Keratinocyte (primary cell): ENCODE measurements around the gene POLA1. TPM values are rescaled to one million over a fixed set of nuclear protein-coding genes. Genes with fewer than 3 reads are reported as not detected.

Source experiments
- DNase-seq: peaks from one replicate; pipeline ENCODE4 v3.0.0-alpha.2; 2011; ENCODE audit warnings: low read depth, missing footprints, low spot score
- FAIRE-seq: peaks from 2 replicates; lab custom pipeline; 2011; peaks lifted over from hg19 to GRCh38; lab: Jason Lieb, UNC
- H2AFZ ChIP-seq: 2 replicates; pipeline ENCODE4 v1.6.0; 2012; ENCODE audit warnings: low read length, control low read depth, inconsistent platforms; ENCODE audit not compliant: control insufficient read depth
- H3K27ac ChIP-seq: 2 replicates; pipeline ENCODE4 v1.5.1; 2011; ENCODE audit warnings: low read length; ENCODE audit not compliant: control insufficient read depth, insufficient read depth
- H3K27me3 ChIP-seq: 3 replicates; pipeline ENCODE4 v1.6.0; 2011; ENCODE audit warnings: low read length; ENCODE audit not compliant: control insufficient read depth, insufficient read depth; ENCODE audit errors: extremely low read depth
- H3K36me3 ChIP-seq, 2 experiments: 2 replicates in 1 of 2; 3 replicates in 1 of 2; pipeline ENCODE4 v1.5.1; 2011; ENCODE audit warnings: low read length in 2 of 2, mild to moderate bottlenecking in 1 of 2; ENCODE audit not compliant: control insufficient read depth in 2 of 2, insufficient read depth in 2 of 2; ENCODE audit errors: extremely low read depth in 1 of 2
- H3K4me1 ChIP-seq: 3 replicates; pipeline ENCODE4 v1.5.1; 2011; ENCODE audit warnings: low read length; ENCODE audit not compliant: control insufficient read depth, insufficient read depth; ENCODE audit errors: extremely low read depth
- H3K4me2 ChIP-seq: 3 replicates; pipeline ENCODE4 v1.6.0; 2011; ENCODE audit warnings: low read depth, low read length; ENCODE audit not compliant: control insufficient read depth, insufficient read depth; ENCODE audit errors: extremely low read depth
- H3K4me3 ChIP-seq, 3 experiments: fragments of 200-600 bp in 1 of 3; sonication (generic) in 1 of 3; 2 replicates in 2 of 3; 3 replicates in 1 of 3; pipeline ENCODE4 v1.5.1; 2011 to 2016; ENCODE audit warnings: low read length in 3 of 3, mild to moderate bottlenecking in 3 of 3, control low read depth in 2 of 3, inconsistent platforms in 1 of 3, low read depth in 1 of 3, mixed read lengths in 1 of 3, mixed run types in 1 of 3, moderate library complexity in 1 of 3; ENCODE audit not compliant: control insufficient read depth in 2 of 3, insufficient read depth in 2 of 3; ENCODE audit errors: extremely low read depth in 1 of 3
- H3K79me2 ChIP-seq: 2 replicates; pipeline ENCODE4 v1.6.0; 2012; ENCODE audit warnings: low read length; ENCODE audit not compliant: control insufficient read depth, insufficient read depth
- H3K9ac ChIP-seq: 3 replicates; pipeline ENCODE4 v1.6.0; 2011; ENCODE audit warnings: low read length; ENCODE audit not compliant: control insufficient read depth, insufficient read depth; ENCODE audit errors: extremely low read depth
- H3K9me1 ChIP-seq: 3 replicates; pipeline ENCODE4 v1.6.0; 2011; ENCODE audit warnings: low read length; ENCODE audit not compliant: control insufficient read depth, insufficient read depth; ENCODE audit errors: extremely low read depth
- H3K9me3 ChIP-seq: 2 replicates; pipeline ENCODE4 v1.5.1; 2012; ENCODE audit warnings: low read depth, low read length; ENCODE audit not compliant: control insufficient read depth
- H4K20me1 ChIP-seq: 3 replicates; pipeline ENCODE4 v1.6.0; 2011; ENCODE audit warnings: low read length; ENCODE audit not compliant: control insufficient read depth, insufficient read depth; ENCODE audit errors: extremely low read depth
- CTCF ChIP-seq, 3 experiments: IDR thresholded peaks in 1 of 3; conservative IDR thresholded peaks in 1 of 3; optimal IDR thresholded peaks in 1 of 3; 2 replicates in 2 of 3; 3 replicates in 1 of 3; pipeline versions ENCODE3 to v1.5.1; 2011; ENCODE audit warnings: low read length in 3 of 3, mild to moderate bottlenecking in 3 of 3, moderate library complexity in 2 of 3, control low read depth in 1 of 3, inconsistent platforms in 1 of 3; ENCODE audit not compliant: insufficient read depth in 2 of 3; ENCODE audit errors: extremely low read depth in 1 of 3
- EZH2 ChIP-seq: IDR thresholded peaks from one replicate; pipeline ENCODE4 v1.6.1; 2012; ENCODE audit warnings: inconsistent platforms, mild to moderate bottlenecking, low read length, moderate library complexity
- dilution Hi-C: fragments of 300-500 bp; cut with MboI; formaldehyde crosslinking; loops from one replicate; pipeline ENCODE4 v1.7.0; 2020; ENCODE audit warnings: low sequenced_read_pairs; ENCODE audit not compliant: extremely low pct_ligation_motif_present
- polyA plus RNA-seq, 5 experiments: library from polyadenylated mRNA; depleted of rRNA in 3 of 5; stranded (reverse) in 3 of 5; stranded (forward) in 1 of 5; unstranded in 1 of 5; fragments of >200 nt; gene quantifications; 1 replicate in 1 of 5; 2 replicates in 3 of 5; 3 replicates in 1 of 5; pipeline versions ENCODE4 v1.2.1 to v1.2.3, GENCODE V29; 2011 to 2012; ENCODE audit warnings: missing spikeins in 2 of 5, low read depth in 1 of 5, low replicate concordance in 1 of 5

The POLA1 gene
- polyA plus RNA-seq, 1 donor (not counting 4 experiments of a cell fraction or from before 2014, with no cell fraction given), result 3.9 TPM

- dilution Hi-C loops, result no loop called here
- H3K9ac ChIP-seq, result no peak overlapping the region
- H3K9me1 ChIP-seq, result no peaks in the 10 kb centered on the region
- H3K4me2 ChIP-seq, result peak overlapping the region; percentile 32
- no peaks in the 10 kb centered on the region for H3K79me2 ChIP-seq
- DNase-seq, result no peak
- FAIRE-seq, result no peak
- H3K36me3 ChIP-seq, result no peaks in the 10 kb centered on the region
- H3K27ac ChIP-seq, result no peak overlapping the region
- no peak overlapping the region for H3K4me3 ChIP-seq
- no peak overlapping the region for H2AFZ ChIP-seq
- TF ChIP-seq CTCF (optimal IDR thresholded peaks at IDR 0.05 in 1 of 3, IDR thresholded peaks at IDR 0.05 in 1 of 3, conservative IDR thresholded peaks at IDR 0.05 in 1 of 3; ENCODE audit: extremely low read depth in 1 of 3, insufficient read depth in 2 of 3, low read length in 3 of 3), result no peak
- peak; percentile 60 for TF ChIP-seq EZH2
- H3K27me3 ChIP-seq, result peaks cover 72% of the 10 kb centered on the region
- H3K4me1 ChIP-seq, result peaks cover 4% of the 10 kb centered on the region
- no peaks in the 10 kb centered on the region for H3K9me3 ChIP-seq
- no peaks in the 10 kb centered on the region for H4K20me1 ChIP-seq
Measured at GRCh38 chrX:25020391-25020904, 326.7 kb downstream of the POLA1 start.

- Histone ChIP-seq H3K4me3 (no peak overlapping the region), H3K27me3 (peaks cover 69% of the 10 kb centered on the region), H3K4me1 (peaks cover 7% of the 10 kb centered on the region), H3K27ac (no peak overlapping the region), H3K79me2 (no peaks in the 10 kb centered on the region), H3K9me3 (no peaks in the 10 kb centered on the region), H4K20me1 (no peaks in the 10 kb centered on the region), H3K4me2 (peak overlapping the region; percentile 8), H3K9ac (no peak overlapping the region), H2AFZ (no peak overlapping the region), H3K9me1 (no peaks in the 10 kb centered on the region), H3K36me3 (no peaks in the 10 kb centered on the region)
- no peak for DNase-seq
- TF ChIP-seq CTCF (optimal IDR thresholded peaks at IDR 0.05 in 1 of 3, IDR thresholded peaks at IDR 0.05 in 1 of 3, conservative IDR thresholded peaks at IDR 0.05 in 1 of 3; ENCODE audit: extremely low read depth in 1 of 3, insufficient read depth in 2 of 3, low read length in 3 of 3) (peak in 2 of 3 experiments; percentile 41 to 66), EZH2 (no peak)
- no peak for FAIRE-seq
- dilution Hi-C loops, result no loop called here
Measured at GRCh38 chrX:25020905-25021449, 327.3 kb downstream of the POLA1 start.
